NCI-H526 (cell line): ENCODE data around the gene NR5A1.

Experiments
- DNase-seq, 2 experiments: peaks; one replicate each; lab custom pipeline; 2025; lab: John Stamatoyannopoulos, UW

Gene NR5A1

DNA sequence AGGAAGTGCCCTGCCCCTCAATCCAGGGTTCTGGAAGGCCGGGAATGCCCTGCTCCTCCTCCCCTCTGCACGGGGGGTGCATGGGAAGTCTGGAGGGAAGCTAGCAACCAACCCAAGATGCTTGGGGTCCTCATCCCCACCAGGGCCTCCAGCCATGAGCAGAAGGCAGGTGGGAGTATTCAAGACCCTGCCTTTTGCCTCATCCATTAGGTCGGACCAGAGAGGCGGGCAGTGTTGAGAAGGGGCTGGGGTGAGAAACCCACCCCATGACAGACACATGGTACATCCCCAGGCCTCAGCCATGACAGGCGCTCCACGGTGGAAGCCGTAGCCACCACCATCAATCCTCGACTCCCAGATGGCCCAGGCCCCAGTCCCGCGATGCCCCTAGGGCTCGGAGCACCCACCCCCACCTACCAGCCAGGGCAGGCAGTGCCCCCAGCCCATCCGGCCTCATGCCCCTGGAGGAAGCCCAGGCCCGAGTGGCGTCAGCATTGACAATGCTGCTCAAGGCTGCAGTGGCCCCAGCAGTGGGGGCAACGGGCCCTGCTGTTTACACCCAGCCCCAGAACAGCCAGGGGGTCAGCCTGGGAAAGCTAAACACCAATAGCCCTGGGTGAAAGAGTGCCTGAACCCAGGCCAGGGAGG, 8.6 kb downstream of the NR5A1 start:
- no peak for DNase-seq

DNA sequence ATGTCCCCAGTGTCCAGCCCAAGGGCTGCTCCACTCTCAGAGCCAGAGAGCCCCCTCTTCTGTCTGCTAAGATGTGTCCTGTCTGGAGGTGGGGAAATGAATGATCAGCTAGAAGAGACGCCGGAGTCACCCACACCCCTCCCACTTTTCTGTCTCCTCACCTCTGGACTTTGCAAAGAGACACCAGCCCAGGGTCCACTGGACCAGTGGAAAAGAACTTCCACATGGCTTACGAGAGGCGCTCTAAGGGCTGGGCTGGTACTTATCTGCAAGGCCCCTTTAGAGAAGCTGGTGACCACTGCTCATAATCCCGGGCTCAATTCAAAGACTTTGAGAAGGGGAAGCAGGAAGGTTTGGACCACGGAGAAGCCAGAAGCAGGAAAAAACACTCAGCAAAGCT, 9.2 kb downstream of the NR5A1 start:
- DNase-seq, result no peak

DNA sequence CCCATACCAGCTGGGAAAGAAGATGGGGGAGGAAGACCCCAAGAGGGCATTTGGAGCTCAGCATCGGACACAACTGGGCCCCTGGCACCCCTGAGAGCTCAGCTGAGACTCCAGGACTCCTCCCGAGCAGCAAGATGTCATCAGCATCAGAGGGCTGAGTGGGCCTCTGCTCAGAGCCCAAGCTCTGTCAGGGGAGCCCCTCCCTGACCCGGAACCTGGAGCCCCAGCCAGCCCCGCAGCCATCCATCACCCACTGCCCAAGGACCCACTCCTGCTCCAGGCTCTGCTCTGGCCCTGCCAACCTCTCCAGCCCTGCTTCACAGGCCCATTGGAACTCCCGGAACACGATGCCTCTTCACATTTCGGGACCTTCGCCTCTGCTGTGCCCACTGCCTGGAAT, 9.8 kb downstream of the NR5A1 start:
- DNase-seq, result no peak

DNA sequence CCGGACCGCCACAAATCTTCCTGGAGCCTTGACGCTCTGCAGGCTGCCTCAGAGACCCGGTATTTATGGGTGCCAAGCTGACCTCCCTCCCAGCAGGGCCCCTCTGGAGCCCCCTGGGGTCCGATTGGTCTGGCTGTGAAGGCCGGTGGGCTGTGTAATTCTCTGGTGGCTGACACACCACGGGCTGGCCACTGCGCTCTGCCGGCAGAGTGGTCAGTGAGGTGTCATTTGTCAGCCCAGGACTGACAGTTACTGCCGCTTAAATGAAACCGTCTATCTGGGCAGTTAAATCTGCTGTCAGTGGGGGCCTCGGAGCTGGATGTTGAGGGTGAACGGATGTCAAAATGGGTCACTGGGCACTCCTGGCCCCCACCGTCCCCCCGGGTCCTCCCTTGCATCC, 10.7 kb downstream of the NR5A1 start:
- DNase-seq, result no peak

DNA sequence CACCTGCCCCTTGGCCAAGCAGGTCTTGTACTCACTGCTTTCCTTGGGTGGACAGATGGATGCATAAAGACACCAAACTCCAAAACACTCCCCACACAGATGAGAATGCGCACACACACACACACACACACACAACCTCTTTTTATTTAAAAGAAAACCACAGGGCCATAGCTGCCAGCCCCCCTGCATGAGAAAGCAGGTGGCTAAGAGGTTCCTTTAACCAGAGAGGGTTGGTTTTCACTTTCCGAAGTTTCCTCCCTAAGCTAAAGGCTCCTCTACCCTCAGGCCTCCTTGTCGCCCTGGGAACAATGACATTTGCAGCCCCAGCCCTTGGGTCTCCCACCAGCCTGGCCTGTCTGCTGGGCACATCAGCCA, 11.1 kb downstream of the NR5A1 start:
- no peak for DNase-seq

DNA sequence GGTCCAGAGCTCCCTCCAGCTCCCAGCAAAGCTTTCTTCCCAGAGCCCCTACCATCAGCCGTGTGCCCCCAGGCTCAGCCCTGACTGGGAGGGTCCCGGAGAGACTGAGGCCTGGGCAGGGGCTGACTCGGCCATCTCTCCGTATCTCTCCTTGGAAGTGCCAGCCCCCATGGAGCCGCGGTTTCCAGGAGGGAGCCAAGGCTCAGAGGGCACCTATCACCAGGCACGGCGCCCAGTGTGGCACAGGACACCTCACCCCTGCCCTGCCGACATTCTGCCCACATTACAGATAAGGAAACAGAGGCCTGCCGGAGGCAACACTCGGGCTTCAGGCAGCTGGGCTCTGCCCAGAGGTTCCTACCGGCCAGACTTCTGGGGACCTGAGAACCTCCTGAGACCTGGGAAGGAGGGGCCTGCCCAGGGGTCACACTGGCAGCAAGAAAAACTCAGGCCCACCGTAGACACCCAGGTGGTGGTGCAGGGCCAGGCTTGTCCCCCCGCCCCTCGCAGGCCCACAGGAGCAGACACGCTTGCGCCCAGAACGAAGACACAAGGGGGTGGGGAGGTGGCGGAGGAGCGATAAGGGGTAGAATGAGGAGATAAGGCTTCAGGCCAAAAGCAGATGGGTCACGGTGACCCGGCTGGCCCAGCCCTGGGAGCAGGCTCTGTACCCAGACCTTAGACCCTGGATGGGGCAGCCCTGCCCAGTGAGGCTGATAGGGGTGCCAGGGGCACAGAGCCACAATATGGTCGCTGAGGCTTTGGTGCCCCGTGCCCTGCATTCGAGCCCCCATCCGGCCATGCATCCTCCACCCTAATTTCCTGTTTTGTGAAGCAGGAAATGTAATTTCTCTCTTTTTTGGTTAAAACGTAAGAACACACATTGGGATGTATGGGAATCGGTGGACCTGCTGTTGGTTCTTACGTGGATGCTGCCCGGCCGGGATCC, 11.8 kb downstream of the NR5A1 start:
- no peak for DNase-seq

DNA sequence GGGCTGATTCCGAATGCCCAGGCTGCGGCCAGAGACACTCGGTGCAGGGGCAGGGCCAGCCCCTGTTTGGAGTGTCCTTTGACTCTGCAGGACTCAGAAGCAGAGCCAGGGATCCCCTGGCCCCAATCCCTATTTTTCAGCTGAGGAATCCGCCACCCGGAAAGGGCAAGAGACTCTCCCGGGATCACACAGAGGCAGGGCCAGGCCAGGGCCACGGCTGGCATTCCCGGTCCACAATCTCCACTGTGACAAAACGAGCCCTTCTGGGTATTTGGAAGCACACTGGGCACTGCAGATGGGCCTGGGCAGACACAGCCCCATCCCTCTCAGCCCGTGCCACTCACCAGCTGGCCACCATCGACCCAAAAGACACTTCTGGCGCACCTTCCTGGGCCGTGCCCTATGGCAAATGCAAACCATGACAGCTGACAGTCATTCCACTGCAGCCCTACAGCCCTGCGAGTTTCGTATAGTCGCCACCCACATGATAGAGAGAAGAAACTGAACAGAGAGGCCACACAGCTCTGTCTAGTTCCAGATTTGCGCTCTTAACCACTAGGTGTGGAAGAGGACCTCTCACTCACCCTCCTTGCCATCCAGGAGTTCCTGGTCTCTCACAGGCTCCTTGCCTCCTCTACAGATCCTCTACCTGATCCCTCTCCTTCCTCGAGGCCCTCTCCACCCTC, 13.3 kb downstream of the NR5A1 start:
- no peak for DNase-seq

DNA sequence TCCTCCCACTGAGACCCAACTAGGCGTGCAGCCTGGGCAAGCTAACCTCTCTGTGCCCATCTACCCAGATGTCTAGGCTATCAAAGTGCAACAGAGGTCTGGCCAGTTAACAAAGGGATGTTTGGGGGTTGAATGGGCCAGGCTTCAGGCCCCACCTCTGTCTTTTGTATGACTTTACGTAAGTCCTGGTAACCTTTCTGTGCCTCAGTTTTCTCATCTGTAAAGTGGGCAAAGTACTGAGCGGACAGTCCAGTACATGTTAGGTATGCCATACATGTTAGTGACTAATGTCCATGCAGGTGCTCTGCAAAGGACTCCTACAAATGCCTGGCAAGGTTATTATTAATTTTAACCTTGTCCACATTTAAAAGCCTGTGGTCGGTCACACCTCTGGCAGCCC, 14.0 kb downstream of the NR5A1 start:
- DNase-seq, result no peak

DNA sequence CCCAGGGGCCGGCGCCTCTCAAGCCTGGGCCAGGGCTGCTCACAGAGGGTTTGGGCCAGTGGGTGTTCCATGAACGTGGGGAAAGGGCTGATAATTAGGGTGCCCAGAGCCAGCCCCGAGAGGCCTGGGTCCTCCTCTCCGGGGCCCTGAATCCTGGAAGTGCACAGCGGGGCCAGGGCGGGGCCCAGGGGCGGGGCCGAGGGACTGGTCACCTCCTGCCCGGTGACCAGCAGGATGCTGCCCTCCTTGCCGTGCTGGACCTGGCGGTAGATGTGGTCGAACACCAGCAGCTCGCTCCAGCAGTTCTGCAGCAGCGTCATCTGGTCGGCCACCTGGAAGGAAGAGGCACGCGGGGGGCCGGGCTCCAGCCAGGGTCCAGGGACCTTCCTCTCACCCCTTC, 14.4 kb downstream of the NR5A1 start:
- no peak for DNase-seq

DNA sequence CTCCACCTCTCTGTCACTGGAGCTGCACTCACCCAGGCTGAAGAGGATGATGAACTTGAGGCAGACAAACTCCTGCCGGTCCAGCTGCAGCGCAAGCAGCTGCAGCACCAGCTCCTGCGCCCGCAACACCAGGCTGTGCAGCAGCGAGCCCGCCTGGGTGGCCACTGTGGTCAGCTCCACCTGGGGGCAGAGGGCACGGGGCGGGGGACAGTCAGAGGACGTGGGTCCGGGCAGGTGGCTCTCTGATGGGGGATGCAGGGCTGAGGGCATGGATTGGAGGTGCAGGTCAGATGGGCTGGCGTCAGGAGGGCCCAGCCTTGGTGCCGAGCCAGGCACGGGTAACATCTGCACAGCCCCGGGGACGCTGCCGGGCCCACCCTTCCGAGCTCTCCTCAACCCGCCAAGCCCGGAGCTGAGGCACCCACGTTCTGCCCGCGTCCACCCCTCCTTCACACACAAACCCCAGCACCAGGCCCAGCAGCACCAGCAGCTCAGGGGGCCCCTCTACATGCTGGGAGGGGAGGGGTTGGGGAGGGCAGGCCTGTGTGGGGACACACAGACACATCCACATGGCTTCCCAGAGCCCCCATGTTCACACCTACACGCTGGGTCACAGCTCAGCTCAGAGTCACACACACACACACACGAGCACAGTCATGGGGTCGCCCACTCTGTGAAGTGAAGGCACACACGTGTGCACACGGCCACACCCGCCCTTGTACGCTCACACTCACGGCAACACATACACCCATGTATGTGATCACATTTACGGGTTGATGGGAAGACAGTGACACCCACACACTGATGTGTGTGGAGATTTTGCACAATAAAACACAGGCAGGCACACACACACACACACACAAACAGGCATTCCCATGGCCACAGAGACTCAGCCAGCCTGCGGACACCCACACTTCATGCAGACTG, 15.9 kb downstream of the NR5A1 start:
- no peak for DNase-seq

DNA sequence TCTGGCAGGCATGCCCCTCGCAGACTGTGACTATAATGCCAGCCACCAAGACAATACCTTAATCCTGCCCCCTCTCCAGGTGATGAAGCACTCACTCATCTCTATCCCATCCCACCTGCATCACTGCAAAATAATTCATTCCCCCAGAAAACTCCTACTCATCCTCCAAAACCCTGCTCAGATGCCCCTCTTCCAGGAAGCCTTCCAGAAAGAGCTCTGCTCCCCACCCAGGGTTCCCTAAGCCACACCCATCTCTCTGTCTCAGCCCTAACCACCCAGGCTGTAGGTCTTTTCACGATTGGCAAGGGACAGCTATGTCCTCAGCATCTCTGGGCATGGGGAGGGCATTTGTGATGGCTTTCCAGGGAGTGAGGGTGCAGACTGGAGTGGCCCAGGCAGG, 17.2 kb downstream of the NR5A1 start:
- DNase-seq, result no peak

DNA sequence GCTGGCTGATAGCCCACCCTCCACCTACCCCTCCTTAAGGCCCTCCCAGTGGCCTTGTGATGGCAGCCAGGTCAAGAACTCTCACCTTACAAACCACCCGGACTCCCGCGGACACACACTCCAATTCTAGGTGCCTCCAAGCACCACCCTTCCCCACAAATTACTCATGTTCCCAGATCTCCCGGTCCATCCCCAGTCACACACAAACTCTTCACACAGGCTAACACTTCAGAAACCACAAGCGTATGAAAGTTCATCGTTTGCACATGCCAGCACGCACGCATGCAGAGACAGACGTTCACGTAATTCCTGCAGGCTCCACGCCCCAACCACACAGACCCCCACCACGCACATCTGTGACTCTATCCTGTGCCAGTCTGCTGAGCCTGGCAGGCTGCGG, 18.0 kb downstream of the NR5A1 start:
- no peak for DNase-seq

DNA sequence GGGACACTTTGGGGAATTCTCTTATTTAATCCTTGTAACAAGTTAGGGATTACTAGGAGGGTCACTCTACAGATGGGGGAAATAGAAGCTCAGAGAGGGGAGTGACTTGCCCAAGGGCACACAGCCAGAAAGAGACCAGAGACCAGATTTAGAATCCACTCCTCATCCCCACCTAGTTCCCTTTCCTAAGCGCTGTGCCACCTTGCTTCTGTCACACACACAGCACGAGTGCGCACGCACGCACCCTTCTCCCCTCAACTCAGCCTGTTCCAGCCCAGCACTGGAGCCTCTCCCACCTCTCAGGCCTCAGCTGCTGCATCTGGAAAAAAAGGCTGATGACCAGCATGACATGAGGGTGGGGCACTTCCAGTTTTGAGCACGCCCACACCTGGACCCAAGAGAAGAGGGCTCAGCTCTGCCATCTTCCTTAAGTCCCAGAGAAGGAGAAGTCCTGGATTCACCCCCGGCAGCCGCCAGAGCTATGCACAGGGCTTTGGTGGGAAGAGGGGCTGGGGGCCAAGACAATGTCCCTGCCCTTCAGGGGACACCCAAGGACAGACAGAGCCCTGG, 18.5 kb downstream of the NR5A1 start:
- DNase-seq, result no peak

DNA sequence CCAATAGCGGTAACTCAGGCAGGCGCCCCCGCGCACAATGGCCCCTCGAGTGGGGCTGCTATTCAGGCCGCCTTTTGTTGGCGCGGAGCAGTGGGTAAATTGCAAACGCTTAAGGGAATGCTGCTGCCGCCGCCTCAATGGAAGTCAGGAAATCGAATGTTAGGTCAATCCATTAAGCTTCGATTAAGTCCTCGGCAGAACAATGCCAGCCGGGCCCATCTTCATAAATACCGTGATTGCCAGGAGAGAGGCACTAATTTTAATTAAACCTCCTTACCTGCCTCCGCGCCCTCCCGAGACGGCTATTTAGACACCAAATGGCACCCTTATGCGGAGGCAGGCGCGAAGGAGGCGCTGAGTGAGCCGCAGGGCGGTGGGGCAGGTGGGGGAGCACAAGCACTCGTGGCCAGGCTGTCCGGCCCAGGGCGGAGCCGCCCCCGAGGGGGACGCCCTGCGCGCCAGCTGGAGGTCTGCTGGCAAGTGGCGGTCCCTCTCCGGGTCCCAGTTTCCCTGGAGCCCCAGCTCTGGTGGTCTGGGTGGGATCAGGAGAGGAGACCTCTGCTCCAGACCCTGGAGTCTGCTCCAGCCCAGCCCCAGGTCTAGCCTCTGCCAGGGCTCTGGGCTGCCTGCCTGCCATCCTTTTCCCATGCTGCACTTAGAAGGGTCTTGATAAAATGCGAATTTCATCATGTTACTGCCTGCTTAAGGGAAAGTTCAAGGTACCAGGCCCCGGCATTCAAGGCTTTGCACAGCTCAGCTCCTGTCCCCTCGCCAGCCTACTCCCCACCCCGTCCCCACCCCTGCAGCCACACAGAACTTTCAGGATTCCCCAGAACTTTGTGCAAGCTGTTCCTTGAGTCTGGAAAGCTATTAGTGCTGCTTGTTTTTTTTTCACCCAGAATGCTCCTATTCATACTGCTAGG, 19.7 kb downstream of the NR5A1 start:
- DNase-seq, result no peak

DNA sequence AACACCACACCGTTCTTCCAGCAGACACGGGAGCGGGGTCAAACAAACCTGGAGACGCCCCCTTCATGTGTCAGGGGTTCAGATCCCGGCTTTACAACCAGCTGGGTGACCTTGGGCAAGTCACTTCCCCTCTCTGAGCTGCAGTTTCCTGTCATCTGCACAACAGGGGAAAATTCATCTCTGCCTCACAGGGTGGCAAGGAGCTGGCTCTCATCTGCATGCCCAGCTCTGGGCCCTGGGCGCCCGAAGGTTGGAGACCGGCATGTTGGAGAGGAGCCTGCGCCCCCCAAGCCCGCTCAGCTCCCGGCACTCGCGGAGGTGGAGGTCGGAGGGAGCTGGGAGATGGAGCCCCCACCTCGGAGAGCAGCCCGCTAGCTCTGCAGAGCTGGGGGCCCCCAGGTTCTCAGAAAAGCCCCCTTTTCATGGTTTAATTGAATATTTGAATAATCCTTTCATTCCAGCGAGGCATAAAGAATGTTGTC, 20.4 kb downstream of the NR5A1 start:
- DNase-seq, result no peak

DNA sequence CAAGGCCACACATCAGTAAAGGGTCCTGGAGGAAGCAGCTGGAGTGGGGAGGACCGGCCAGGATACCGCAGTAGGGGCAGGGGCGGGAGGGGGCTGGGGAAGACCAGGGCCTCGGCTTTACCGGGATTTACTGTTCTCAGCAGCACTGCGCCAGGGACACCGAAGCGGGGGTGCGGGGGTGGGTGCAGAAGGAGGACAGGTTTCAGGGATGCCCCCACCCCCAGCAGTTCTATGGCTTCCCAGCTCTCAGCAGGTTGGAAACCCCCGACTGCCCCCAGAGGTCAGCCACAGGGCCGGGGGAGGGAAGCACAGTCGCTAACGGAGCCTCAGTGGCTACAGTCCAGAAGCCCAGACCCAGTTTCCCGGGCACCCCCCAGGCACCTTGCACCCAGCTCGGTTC, 21.3 kb downstream of the NR5A1 start:
- DNase-seq, result no peak

DNA sequence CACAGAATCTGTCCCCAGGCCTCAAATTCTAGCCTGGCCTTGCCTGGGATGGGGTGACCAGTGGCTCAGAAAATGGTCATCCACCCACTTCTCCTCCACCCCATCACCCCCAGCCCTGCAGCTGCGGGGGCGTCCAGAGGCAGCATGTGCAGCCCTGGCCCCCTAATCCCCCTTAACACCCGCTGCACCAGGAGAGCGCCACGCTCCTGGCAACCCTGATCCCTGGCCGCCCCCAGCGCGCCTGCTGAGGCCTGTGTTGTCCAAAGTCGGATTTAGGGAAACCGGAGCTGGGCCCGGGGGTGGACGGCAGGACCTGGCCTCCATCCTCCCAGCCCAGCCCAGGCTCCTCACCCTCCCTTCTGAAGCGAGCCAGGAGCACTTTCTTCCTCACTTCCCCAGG, 22.0 kb downstream of the NR5A1 start:
- no peak for DNase-seq

DNA sequence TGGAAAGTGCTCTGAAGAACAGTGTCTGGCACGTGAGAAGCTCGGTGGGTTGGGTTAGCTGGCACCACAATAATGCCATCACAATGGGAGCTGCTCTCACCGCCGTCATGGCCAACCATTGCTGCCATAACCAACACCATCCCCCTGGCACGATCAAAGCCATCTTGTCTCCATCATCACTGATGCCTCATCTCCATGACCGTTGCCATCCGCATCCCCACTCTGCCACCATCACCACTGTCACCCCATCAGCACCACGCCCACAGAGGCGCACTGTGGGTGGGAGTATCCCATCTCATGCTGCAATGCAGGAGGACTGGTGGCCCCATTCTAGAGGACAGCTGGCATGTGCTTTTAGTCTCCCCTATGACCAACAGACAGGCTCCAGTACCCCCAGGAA, 23.7 kb downstream of the NR5A1 start:
- no peak for DNase-seq

DNA sequence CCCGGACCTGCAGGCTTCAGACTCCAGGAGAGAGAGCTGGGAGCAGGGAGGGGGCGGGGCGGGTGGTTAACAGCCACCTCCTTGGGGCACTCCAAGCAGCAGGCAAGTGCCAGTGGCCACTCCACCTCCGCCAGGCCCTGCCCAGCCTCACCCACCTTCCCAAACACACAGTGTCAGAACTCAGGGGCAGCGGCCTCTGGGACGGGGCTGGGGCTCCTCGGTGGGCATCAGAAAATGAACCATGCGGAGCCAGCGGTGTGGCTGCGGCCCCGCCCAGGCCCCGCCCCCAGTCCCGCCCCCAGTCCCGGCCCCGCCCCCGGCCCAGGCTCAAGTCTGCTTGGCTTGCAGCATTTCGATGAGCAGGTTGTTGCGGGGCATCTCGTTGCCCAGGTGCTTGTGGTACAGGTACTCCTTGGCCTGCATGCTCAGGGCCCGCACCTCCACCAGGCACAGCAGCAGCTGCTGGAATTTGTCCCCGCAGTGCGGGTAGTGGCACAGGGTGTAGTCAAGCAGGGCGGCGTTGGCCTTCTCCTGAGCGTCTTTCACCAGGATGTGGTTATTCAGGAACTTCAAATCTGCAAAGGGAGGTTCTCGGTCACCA, 24.7 kb downstream of the NR5A1 start:
- no peak for DNase-seq

DNA sequence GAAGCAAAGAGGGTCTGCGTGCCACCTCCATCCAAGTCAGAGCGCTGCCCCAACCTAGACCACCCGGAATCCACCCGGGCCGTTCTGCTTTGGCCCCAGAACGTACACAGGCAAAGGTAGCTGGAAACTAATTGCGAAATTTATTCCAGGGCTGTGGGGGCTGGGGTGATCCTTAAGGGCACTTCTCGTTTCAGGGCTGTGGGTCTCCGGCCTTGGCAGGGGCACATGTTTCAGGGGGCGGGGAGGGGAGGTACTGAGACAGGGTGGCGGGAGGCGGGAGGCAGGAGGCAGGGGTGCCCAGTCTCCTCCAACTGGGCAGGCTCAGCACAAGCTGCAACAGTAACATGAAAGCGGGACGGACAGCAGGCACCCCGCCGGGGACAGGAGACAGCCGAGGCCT, 26.1 kb downstream of the NR5A1 start:
- DNase-seq, result no peak
